ENCODE results near the gene AP5M1. TPM values are rescaled to one million over a fixed set of nuclear protein-coding genes. Genes with fewer than 3 reads are reported as not detected.
"Not testable (repeated sequence)": the region's sequence is repeated elsewhere in the genome, so short reads cannot be mapped to it uniquely, and the experiment has no call there.

Gene AP5M1, protein sequence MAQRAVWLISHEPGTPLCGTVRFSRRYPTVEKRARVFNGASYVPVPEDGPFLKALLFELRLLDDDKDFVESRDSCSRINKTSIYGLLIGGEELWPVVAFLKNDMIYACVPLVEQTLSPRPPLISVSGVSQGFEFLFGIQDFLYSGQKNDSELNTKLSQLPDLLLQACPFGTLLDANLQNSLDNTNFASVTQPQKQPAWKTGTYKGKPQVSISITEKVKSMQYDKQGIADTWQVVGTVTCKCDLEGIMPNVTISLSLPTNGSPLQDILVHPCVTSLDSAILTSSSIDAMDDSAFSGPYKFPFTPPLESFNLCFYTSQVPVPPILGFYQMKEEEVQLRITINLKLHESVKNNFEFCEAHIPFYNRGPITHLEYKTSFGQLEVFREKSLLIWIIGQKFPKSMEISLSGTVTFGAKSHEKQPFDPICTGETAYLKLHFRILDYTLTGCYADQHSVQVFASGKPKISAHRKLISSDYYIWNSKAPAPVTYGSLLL
- 10 to 100 TPM; 29.1 to 31.1 TPM for total RNA-seq

GRCh38 chr14:57268161-57269069 is at the start of gene AP5M1, which contains the start of gene EXOC5:
Gene AP5M1 (plus strand): TSS chr14:57268971. CDS start chr14:57269315, 344 bp downstream.
Gene EXOC5 (minus strand): TSS chr14:57268905. CDS start chr14:57268648, 257 bp downstream.
- ChIA-PET POLR2A (interaction anchor here (0.6 to 1.9 kb wide), 10 partner anchors 12 to 1159 kb away, joined by 3 to 10 read pairs (median 4); partner anchors contain the start of genes KIAA0586, NAA30 and TIMM9), CTCF (interaction anchor here (1.1 to 1.3 kb wide), 2 partner anchors 12 to 122 kb away, joined by 4 to 5 read pairs; partner anchors contain the start of gene NAA30)
- no peak for TF ChIP-seq CTCF (IDR thresholded peaks at IDR 0.05)
- peaks cover 17% of the 10 kb centered on the region for H3K36me3 Mint-ChIP-seq (ENCODE audit: low read depth)
- no peaks in the 10 kb centered on the region for H3K27me3 Mint-ChIP-seq
- ATAC-seq (peak; percentile 92), DNase-seq (peak; percentile 95)
- H3K9me3 Mint-ChIP-seq, result no peaks in the 10 kb centered on the region
- peaks cover 52% of the 10 kb centered on the region for H3K4me1 Mint-ChIP-seq (ENCODE audit: low read depth)
- intact Hi-C loops (cut with micrococcal nuclease), result no loop called here
- peak within 1 kb of the TSS; percentile 99 for H3K27ac Mint-ChIP-seq
- H3K4me3 Mint-ChIP-seq, result peak within 1 kb of the TSS; percentile 88

GRCh38 chr14:57221931-57222330 is 46.8 kb upstream of the AP5M1 start:
- ATAC-seq, result no peak
- CTCF ChIA-PET, result no interaction called here
- Mint-ChIP-seq H3K4me3 (no peak overlapping the region), H3K27me3 (no peaks in the 10 kb centered on the region), H3K36me3 (ENCODE audit: low read depth) (peaks cover 12% of the 10 kb centered on the region), H3K9me3 (no peaks in the 10 kb centered on the region), H3K27ac (no peak overlapping the region), H3K4me1 (ENCODE audit: low read depth) (no peaks in the 10 kb centered on the region)
- intact Hi-C loops (cut with micrococcal nuclease), result no loop called here
- POLR2A ChIA-PET, result no interaction called here
- no peak for TF ChIP-seq CTCF (IDR thresholded peaks at IDR 0.05)
- no peak for DNase-seq

GRCh38 chr14:57227083-57227482 is 41.7 kb upstream of the AP5M1 start:
- H3K27me3 Mint-ChIP-seq, result no peaks in the 10 kb centered on the region
- ATAC-seq (no peak), DNase-seq (no peak)
- peaks cover 28% of the 10 kb centered on the region for H3K36me3 Mint-ChIP-seq (ENCODE audit: low read depth)
- intact Hi-C loops (cut with micrococcal nuclease), result no loop called here
- ChIA-PET POLR2A (no interaction called here), CTCF (no interaction called here)
- H3K4me1 Mint-ChIP-seq (ENCODE audit: low read depth), result no peaks in the 10 kb centered on the region
- H3K4me3 Mint-ChIP-seq, result no peak overlapping the region
- H3K27ac Mint-ChIP-seq, result no peak overlapping the region
- TF ChIP-seq CTCF (IDR thresholded peaks at IDR 0.05), result no peak
- peaks cover 3% of the 10 kb centered on the region for H3K9me3 Mint-ChIP-seq

GRCh38 chr14:57228320-57228719 is 40.5 kb upstream of the AP5M1 start:
- DNase-seq; ATAC-seq; POLR2A ChIA-PET; H3K4me1 Mint-ChIP-seq (ENCODE audit: low read depth); H3K27ac Mint-ChIP-seq; H3K4me3 Mint-ChIP-seq; intact Hi-C loops (cut with micrococcal nuclease); H3K9me3 Mint-ChIP-seq; H3K27me3 Mint-ChIP-seq: not testable (repeated sequence)
- peaks cover 33% of the 10 kb centered on the region for H3K36me3 Mint-ChIP-seq (ENCODE audit: low read depth)
- CTCF ChIA-PET, result interaction anchor here (0.7 kb wide), 1 partner anchor 8 kb away, joined by 3 read pairs; no protein-coding TSS in a partner anchor

DNA sequence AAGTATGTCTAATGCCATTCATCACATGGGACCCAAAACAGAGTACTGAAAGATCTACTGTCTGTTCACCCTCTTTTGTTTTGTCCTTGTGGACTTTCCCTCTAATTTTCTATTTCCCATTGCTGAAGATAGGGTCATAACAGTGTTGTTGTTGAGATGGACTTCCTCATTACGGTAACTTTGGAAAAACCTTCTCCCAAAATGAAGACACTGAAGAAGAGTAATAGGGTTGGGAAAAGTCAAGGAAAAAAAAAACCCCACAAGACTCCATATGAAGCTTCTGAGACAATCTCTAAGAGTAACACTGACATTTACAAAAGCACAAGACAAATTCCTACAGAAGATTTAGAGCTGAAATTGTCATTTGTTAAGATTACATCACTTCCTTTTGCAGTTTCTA is 36.8 kb upstream of the AP5M1 start:
- Mint-ChIP-seq H3K27ac (no peak overlapping the region), H3K4me1 (ENCODE audit: low read depth) (no peaks in the 10 kb centered on the region), H3K36me3 (ENCODE audit: low read depth) (peaks cover 32% of the 10 kb centered on the region), H3K4me3 (no peak overlapping the region), H3K9me3 (peaks cover 3% of the 10 kb centered on the region), H3K27me3 (no peaks in the 10 kb centered on the region)
- ChIA-PET POLR2A (interaction anchor here (0.6 kb wide), 1 partner anchor 11 kb away, joined by 3 read pairs; no protein-coding TSS in a partner anchor), CTCF (interaction anchor here (0.7 kb wide), 1 partner anchor 52 kb away, joined by 3 read pairs; no protein-coding TSS in a partner anchor)
- intact Hi-C loops (cut with micrococcal nuclease), result no loop called here
- no peak for DNase-seq
- no peak for TF ChIP-seq CTCF (IDR thresholded peaks at IDR 0.05)
- ATAC-seq, result no peak

DNA sequence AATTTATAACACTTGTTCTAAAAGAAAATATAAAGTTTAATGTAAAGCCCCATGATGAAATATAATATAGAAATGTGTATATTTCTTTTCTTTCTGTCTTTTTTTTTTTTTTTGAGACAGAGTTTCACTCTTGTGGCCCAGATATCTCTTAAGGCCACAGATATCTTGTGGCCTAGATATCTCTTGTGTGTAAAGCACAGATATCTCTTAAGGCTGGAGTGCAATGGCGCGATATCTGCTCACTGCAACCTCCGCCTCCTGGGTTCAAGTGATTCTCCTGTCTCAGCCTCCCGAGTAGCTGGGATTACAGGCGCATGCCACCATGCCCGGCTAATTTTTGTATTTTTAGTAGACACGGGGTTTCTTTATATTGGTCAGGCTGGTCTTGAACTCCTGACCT is 28.7 kb upstream of the AP5M1 start:
- CTCF ChIA-PET; ATAC-seq; H3K9me3 Mint-ChIP-seq; intact Hi-C loops (cut with micrococcal nuclease); H3K4me3 Mint-ChIP-seq; H3K4me1 Mint-ChIP-seq (ENCODE audit: low read depth); POLR2A ChIA-PET; H3K27me3 Mint-ChIP-seq; DNase-seq; H3K27ac Mint-ChIP-seq; H3K36me3 Mint-ChIP-seq (ENCODE audit: low read depth): not testable (repeated sequence)
